Measurements from ENCODE around the gene GLA.

GLA gene

GRCh38 chrX:101407748-101408531 is at the start of gene GLA, which contains the start of gene HNRNPH2:
TSS of gene GLA (minus strand) at chrX:101407925. CDS start at chrX:101407903, 22 bp downstream.
TSS of gene HNRNPH2 (plus strand) at chrX:101408222. CDS start at chrX:101411989, 3,767 bp downstream.
- DNase-seq, result peak; percentile 98

- DNase-seq, result peak; percentile 28
These were observed 44.3 kb upstream of the GLA start for GRCh38 chrX:101452056-101452455.

- no peak for DNase-seq
These were observed 43.2 kb upstream of the GLA start for GRCh38 chrX:101450961-101451360.

GRCh38 chrX:101450085-101450484 is 42.4 kb upstream of the GLA start:
- peak; percentile 68 for DNase-seq

GRCh38 chrX:101449279-101449678 is 41.6 kb upstream of the GLA start:
- no peak for DNase-seq

GRCh38 chrX:101442085-101442484 is 34.4 kb upstream of the GLA start:
- DNase-seq, result no peak

DNA sequence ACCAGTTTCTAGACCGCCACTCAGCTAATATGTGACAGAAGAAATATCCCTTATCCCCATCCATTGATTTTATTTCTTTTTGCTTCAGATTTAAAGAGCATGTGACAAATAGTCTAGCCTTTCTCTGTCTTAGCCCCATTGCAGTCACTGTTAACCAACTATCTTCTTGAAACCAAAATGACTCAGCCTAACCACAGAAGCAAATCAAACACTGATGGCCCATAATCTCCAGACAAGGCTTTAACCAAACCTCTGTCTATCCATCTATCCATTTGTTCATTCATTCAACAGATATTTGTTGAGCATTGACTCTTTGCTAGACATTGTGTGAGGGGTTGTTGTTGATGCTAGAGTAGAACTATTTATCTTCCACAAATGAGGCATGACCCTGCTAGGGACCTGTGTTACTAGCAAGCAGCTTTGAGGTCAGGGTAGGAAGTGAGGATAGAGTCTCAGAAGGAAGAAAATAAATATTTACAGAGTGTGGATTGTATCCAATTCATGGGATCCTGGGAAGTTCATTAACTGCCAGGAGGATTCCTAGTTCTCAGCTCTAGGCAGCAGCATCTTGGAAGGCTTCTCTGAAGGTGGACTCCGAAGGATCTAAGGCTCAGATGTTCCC is 22.8 kb upstream of the GLA start:
- peak; percentile 61 for DNase-seq

DNA sequence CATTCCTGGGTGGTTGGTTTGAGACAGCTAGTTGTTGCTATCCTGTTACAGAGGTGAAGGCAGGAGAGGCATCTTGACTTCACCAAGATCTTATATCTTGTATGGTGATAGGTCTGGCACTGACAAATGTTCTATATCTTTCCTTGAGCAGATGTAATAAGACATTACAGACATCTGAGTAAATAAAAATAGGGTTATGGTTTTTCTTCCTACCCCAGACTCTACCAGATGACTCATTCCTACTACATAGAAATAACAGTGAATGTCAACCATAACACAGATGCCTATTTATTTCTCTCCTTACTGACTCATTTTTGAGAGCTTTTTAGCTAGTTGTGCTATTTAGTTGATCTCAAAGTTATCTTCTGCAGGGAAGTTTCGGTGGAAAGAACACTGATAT is 22.2 kb upstream of the GLA start:
- DNase-seq, result no peak

- DNase-seq, result no peak
These were observed 20.2 kb upstream of the GLA start for GRCh38 chrX:101427954-101428353.

DNA sequence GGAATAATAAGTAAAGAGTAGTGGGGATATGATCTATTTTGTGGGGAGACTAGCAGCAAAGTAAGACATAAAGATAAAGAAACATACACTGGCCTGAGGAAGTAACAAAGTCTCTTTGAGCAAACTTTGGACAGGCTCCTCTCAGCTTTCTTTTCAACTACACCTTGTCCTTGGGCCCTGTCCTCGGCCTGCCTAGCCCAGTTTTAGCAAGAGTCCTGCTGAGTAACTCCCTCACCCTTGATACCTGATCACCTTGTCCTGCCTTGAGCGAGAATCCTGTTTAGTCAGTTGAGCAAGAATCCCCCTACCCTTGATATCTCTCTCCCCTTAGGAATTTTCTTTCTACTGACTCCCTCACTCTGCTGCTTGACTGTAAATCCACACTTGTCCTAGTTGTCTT is 11.8 kb upstream of the GLA start:
- no peak for DNase-seq

- DNase-seq, result peak; percentile 60
These were observed 10.5 kb upstream of the GLA start for GRCh38 chrX:101417981-101418841.

- peak; percentile 40 for DNase-seq
These were observed 9.5 kb upstream of the GLA start for GRCh38 chrX:101417190-101417589.

GRCh38 chrX:101416691-101417090 is 9.0 kb upstream of the GLA start:
- DNase-seq, result no peak

DNA sequence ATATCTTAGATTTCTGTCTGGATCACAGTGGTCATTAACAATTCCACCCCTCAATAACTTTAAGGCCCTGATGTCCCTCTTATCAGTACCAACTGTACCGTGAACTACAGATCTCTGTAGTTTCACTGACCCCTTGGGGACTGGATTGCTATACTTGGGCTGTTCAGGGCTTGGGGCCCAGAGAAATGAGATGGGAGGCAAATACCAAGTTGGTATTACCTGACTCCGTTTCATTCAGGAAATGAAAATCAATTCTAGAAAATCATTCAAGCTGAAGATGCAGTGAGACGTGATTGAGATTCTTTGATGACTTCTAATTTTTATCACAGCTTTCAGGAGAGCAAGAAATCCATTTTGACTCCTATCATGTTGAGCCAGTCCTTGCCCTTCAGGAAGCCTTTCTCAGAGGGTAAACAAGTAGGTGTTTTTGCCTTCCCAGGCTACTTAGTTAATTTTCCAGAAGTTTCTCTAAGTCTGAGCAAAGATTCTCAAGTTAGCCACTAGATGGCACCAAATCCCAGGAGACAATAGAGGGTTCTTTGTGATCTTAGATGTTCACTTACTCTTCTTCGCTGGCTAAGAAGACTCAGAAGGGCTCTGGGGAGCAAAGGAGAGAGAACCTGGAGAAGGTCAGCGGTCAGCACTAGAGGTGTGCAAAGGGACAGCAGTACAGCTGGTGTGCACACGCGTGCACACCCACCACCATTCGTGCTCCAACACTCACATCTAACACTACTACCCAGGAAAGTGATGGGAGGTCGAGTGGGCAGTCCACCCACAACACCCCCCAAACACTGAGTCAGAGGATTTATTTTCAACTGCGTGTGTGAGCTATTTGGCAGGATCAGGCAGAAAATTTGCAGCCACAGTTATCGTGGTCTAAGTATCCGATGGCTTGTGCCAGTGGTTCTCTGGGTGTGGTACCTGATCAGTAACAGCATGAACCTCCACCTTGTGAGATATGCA is 7.7 kb upstream of the GLA start:
- DNase-seq, result peak; percentile 84

DNA sequence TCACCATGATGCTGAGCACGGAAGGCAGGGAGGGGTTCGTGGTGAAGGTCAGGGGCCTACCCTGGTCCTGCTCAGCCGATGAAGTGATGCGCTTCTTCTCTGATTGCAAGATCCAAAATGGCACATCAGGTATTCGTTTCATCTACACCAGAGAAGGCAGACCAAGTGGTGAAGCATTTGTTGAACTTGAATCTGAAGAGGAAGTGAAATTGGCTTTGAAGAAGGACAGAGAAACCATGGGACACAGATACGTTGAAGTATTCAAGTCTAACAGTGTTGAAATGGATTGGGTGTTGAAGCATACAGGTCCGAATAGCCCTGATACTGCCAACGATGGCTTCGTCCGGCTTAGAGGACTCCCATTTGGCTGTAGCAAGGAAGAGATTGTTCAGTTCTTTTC is 4.3 kb upstream of the GLA start:
- DNase-seq, result no peak

GRCh38 chrX:101410461-101410860 is 2.7 kb upstream of the GLA start:
- no peak for DNase-seq

DNA sequence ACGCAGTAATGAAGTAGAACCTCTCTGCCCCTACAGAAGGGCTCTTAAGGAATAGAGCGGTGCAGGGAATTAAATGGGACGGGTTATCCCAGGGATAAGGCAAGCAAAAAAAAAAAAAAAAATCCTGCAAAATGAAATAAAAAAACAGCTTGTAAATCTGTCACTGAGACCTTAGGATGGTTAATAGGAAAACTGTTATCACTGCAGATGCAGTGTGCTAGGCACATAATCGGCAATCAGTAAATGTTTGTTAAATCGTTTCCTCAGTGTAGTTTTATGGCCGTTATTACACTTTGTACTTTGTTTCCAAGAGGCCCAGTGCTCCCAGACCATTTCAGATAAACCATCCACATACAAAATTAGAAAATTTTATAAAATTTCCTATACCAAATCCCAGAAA is 1.3 kb upstream of the GLA start:
- no peak for DNase-seq

DNA sequence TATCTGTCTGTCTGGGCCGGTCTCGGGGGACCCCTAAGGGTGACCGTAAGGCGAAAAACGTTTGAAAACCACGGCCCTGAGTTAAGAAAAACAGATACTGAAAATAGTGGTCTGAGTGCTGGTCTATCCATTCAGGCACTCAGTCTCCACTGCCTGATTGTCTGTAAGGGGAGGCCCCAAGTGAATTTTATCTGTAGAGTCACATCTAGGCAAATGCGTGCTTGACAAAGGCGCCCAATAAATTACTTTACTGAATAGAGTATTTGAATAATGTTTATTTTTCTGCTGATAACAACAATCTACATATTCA is 762 bp upstream of the GLA start:
- DNase-seq, result no peak

- peak; percentile 64 for DNase-seq
These were observed 468 bp downstream of the GLA start for GRCh38 chrX:101407167-101407747.

- no peak for DNase-seq
These were observed 7.9 kb downstream of the GLA start for GRCh38 chrX:101399825-101400224.

GRCh38 chrX:101398694-101399093 is 9.0 kb downstream of the GLA start:
- no peak for DNase-seq

DNA sequence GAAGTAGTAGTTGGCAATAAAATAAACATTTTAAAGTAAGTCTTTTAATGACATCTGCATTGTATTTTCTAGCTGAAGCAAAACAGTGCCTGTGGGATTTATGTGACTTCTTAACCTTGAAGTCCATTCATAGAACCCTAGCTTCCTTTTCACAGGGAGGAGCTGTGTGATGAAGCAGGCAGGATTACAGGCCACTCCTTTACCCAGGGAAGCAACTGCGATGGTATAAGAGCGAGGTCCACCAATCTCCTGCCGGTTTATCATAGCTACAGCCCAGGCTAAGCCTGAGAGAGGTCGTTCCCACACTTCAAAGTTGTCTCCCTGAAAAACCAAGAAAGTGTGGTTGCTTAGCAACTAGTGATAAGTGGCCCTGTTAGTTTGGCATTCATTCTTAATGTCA is 9.9 kb downstream of the GLA start:
- DNase-seq, result peak; percentile 19

Data from hematopoietic multipotent progenitor cell treated with erythropoietin and hydrocortisone succinate and interleukin-3 and kit ligand, for 4 days (in vitro differentiated cells).